NCI-H1417 treated with DMSO at 0.1 percent for 48 hours (cell line): Measurements from ENCODE around the gene SH3RF2.
"Not testable (repeated sequence)": the region's sequence is repeated elsewhere in the genome, so short reads cannot be mapped to it uniquely, and the experiment has no call there.

ENCODE experiments used
- DNase-seq: peaks from one replicate; lab custom pipeline; 2025; lab: John Stamatoyannopoulos, UW

Gene SH3RF2

DNA sequence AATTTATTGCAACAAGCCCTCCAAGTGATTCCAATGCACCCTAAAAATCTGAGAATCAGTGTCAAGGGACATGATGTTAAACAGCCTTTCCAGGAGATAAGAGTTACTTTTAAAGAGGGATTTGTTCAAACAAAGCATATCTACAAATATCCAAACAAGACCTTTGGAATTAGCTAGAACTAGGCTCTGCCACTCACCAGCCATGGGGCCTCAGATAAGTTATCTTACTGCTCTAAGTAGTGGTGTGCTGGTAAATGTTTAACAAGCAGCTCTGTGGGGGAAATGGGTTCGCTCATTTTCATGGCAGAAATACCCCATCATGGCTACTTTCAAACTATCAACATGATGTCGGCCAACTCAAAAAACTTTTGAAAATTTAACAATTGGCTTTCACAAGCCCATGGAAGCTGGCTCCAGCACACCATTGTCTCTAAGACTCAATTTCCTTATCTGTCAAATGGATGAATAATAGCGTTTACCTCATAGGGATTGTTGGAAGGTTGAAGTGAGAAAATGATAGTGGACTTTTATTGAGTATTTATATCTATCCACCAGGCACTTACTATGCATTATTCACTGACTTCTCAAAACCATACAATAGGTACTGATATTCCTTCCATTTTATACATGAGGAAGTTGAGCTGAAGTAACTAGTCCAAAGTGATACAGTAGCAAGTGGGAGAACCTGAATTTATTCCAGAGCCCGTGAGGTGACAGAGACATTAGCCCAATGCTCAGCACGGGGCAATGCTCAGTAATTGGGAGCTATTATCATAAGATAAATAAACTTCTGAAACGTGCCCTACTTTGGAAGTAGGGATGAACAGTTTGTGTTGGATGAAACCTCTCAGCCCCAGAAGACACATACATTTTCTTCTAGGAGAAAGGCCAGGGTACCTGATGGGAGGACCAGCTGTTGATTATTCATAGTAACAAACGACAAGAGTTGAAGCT, 43.2 kb downstream of the SH3RF2 start:
- DNase-seq = no peak

DNA sequence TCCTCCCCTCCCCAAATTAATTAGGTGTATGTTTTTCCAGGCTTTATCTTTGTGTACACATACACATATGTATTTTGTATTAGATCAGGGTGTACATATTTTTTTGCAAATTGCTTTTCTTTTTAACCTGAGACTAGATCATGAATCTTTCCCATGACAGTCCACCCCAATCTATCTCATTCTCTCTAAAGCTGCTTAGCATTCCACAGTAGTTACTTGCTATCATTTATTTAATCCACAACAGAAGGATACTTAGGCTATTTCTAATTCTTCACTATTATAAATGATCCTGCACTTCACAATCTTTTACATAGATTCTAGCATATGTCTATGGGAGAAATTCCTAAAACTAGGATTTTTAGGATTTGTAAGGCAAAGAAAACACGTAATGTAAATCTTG, 43.9 kb downstream of the SH3RF2 start:
- no peak for DNase-seq

DNA sequence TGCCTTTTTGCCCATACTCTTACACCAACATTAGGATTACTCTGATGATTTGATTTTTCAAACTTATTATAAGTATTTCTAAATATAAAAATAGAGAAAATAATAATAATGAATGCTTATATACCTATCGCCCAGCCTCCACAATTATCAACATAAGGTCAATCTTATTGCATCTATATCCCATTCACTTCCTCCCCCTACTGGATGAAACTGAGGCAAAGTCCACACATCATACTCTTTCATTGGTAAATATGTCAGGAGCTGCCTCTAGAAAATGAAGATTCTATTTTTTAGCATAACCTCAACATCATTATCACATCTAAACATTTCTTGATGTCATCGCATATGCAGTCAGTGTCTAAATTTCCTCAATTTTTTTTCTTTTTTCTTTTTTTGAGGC, 44.3 kb downstream of the SH3RF2 start:
- no peak for DNase-seq

DNA sequence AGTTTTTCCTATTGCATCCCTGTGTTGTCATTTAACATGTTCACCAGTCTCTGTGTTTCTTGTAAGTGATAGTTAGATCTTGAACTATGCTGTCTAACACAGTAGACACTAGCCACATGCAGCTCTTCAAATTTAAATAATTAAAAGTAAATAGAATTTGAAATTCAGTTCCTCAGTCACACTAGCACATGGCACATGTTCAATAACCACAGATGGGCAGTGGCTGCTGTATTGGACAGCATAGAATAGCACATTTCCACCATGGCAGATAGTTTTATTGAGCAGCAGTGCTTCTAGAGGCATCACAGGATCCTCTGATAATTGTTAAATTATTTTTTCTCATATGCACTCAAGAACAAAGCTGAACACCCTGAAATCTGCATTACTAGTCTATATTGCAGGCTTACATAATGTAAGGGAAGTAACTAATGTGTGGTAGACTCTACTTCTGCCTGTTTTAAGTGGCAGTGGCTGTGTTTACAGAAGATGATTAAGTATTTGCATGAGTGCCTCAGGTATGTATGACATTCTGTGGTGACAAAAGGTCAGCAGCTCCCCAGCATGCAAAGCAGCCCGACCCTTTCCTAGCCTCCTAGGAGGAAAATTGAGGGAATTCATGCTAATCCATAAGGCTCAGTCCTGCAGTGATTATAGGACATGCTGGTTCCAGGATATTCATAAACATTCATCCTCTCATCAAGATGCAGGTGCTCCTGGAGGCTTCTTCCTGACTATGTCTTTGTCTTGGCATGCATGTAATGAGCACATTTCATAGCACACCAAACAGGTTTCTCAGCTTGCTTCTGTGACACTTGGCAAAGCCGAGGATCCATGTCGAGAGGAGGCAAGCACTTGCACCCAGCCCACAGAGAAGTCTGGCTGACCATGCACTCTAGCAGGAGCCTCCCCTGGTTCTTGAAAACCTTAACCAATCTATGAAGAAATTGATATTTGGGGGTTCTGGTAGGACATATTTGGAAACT, 45.5 kb downstream of the SH3RF2 start:
- no peak for DNase-seq

DNA sequence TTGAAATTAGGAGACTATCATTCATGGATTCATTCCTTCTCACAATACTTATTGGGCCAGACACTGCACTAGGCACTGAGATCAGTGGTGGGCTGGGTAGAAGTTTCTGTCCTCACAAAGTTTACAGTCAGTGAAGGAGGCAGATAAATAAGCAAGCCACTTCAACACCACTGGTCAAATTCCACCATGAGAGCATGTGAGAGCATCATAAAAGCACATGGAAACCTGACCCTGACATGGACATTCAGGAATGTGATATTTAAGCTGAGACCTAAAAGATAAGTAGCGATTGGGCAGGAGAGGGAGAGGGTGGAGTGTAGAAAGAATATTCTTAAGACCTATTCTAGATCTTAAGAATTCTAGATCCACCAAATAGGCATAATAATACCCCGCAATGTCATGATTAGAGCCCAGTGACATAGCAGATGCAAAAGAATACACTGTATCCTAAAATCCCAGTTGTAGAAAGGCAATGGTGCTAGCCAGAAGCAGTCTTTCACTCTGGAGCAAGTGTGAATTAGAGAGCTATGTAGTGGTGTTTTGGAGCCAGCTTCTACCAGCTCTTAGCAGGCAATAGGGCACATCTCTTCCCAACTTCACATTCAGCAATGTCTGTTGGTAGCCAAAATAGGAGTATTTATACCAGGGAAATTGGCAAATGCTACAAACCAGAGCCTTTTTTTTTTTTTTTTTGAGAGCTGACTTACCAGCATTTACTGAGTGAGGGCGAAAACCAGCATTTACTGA, 46.4 kb downstream of the SH3RF2 start:
- no peak for DNase-seq

DNA sequence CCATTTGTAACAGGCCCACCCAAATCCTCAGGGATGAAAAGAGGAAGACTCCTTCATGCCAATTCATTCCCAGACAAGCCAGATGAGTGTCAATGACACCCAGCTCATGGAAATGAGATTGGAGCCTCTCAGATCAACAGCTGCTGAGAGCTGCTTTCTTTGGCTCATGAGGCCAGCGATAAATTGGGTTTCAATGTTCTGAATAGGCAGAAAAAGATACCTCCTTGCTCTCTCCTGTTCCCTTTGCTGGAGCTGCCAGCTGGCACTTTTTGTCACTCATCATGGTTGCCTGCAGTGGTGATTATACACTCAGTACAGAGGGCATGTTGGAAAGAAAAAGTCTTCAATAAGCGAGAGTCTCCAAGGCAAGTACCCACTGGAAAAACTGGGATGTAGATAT, 47.1 kb downstream of the SH3RF2 start:
- DNase-seq = no peak

DNA sequence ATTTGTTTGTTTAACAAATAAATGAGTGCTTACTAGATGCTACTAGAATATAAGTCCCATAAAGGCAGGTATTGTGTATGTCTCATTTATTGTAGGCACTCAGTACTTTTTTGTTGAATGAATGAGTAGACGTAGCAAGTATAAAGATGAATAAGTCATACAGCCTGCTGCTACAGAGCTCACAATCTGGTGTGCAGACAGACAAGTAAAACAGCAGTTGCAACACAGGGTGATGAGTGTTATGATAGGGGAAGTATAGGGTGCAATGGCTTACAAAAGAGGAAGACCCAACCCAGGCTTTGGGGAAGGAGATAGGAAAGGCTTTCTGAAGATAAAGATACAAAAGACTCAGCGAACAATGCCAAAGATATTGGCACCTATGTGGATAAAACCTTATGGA, 47.7 kb downstream of the SH3RF2 start:
- DNase-seq = no peak

DNA sequence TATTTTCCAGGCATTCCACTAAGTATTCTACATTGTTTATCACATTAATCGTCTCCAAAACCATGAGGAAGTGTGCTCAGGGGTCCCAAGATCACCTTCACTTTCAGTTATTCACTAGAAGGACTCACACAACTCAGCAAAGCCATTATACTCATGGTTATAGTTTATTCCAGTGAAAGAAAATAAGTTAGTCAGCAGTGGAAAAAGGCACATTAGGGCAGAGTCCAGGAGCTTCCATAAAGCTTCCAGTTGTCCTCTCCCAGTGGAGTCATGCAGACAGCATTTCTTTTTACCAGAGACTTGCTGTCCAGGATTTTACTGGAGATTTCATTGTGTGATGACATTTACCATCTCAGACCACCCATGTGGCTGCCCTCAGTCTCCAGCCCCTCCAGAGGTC, 51.5 kb downstream of the SH3RF2 start:
- DNase-seq = no peak

DNA sequence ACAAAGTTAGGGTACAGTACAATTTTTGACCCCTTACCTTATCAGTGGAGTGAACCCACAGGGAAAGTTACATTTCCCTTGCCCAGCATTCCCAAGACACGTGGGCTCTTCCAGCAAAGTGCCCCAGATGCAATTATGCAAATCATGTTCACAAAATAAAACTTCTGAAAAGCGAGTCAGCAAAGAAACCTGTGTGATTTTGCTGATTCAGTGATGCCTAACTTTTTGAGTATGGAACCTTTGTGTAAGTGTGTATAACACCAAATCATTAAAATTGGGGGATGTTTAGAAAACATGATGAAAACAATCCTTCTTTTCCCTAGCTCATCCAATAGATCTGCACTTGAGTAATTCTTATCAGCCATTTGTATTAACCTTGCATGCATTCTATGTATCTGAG, 52.6 kb downstream of the SH3RF2 start:
- no peak for DNase-seq

DNA sequence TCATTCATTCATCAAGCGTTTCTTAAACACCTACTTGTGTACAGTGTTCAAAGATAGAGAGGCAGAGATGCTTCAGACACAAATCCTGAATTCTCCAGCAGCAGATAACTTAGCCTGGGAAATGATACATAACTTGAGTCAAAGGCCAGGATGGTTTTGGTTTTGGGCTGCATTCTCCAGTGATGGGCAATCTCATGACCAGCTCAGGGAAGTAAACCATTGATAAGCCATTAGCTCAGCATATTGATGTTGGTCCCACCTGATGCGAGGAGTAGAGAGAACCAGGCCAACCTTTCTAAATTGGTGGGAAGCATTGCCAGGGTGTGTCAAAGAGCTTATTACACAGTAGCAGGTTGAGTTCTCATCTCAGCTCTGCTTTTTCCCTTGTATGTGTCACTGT, 53.0 kb downstream of the SH3RF2 start:
- DNase-seq = no peak

DNA sequence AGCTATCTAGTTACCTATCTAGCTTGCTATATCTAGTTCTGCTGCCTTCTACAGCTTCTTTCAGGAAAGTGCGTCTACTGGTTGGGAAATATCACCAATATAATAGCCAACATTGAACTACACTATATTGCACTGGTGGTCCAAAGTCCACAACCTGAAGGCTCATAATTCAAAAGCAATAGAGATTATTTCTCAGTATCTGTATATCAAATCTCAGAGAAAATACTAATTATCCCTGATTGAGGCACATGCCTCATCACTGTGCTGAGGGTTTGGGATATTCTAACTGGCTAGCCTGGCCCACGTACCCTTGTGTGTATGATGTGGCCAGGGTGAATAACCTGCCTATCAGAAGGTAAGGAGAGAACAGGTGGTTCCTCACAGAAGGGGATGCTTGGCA, 53.8 kb downstream of the SH3RF2 start:
- no peak for DNase-seq

DNA sequence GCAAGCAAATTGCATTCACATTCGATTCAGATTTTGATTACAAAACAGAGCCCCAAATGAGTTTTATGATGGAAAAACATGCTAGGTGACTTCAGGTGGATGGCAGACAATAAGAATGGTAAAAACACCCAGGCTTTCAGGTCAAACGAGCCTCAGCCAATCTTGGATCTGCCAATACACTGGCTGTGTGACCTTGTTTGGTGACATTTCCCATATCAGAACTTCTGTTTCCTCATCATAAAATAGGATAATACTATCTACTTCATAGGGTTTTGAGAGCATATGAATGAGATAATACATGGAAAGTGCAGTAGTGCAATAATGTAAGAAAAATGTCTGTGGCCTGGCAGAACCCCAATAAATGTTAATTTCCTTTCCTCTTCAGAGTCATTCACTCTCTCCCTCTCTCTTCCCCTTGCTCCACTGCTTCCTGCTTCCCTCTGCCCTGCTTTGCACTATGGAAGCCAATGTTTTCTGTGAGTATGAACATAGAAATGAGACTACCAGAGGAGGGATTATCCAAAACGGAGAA, 54.7 kb downstream of the SH3RF2 start:
- DNase-seq = no peak

DNA sequence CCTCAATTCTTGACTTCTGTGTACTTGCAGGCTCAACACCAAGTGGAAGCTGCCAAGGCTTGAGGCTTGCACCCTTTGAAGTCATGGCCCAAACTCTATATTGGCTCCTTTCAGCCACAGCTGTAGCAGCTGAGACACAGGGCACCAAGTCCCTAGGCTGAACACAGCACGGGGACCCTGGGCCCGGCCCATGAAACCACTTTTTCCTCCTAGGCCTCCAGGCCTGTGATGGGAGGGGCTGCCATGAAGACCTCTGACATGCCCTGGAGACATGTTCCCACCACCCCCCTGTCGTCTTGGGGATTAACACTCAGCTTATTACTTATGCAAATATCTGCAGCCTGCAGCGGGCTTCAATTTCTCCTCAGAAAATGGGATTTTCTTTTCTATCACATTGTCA, 57.2 kb downstream of the SH3RF2 start:
- DNase-seq = not testable (repeated sequence)

DNA sequence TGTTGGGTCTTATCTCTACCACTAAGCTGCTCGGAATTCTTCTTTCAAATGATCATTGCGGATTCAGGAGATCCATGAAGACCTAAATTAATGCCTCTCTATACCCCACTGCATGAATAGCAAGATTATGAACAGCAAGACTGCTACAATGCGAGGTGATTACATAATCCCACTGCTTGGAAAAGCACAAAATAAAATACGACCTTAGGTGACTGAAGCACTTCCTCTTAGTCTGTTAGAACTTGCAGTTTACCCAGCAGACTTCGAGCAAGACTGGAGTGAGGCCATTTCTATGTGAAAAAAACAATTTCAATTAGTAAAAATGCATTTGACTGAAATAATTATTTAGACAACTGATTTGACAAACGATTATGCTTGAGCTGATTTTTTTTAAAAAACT, 59.8 kb downstream of the SH3RF2 start:
- no peak for DNase-seq

DNA sequence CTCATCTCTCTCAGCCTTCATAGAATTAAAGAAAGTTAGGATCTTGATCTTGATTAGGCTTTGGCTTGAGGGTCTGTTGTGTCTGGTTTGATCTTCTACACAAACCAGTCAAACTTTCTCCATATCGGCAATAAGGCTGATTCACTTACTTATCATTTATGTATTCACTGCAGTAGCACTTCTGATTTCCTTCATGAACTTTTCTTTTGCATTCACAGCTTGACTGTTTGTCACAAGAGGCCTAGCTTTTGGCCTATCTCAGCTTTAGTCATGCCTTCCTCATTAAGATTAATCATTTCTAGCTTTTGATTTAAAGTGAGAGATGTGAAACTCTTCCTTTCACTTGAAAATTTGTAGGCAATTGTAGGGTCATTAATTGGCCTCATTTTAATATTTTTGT, 62.8 kb downstream of the SH3RF2 start:
- no peak for DNase-seq

DNA sequence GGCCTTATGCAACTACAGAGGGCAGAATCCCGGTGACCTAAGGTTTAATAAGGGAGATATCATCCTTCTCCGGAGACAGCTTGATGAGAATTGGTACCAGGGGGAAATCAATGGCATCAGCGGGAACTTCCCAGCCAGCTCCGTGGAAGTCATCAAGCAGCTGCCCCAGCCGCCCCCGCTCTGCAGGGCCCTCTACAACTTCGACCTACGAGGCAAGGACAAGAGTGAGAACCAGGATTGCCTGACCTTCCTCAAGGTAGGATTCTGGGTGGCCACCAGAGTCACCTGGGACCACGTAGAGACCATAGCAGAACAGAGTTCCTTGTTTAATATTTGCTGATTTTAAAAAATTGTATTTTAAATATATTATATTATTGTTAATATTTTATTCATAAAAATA, 63.7 kb downstream of the SH3RF2 start:
- no peak for DNase-seq

DNA sequence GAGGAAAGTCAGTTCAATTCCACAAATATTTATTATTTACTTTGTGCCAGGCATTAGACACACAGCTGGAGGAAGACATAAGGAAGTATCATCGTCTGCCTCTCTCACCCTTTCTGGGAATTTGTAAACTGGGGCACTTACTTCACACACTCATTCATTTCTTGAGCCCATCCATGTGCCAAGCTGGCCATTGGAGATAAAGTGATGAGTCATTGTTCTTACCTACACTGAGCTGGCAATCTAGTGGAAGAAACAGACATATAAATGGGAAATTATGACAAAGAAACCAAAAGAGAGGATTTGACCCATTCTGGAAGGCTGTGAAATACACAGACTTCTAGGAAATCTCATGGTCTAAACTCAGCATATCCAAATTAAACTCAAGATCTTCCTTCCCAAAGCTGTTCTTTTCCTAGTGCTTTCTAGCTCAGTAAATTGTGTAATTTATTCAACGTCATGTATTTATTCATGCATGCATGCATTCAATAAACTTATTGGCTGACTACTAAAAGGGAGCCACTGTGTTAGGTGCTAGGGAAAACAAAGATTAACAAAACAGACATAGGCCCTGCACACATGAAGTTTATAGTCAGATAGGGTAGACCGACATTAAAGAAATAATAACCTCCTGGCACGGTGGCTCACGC, 65.3 kb downstream of the SH3RF2 start:
- no peak for DNase-seq

DNA sequence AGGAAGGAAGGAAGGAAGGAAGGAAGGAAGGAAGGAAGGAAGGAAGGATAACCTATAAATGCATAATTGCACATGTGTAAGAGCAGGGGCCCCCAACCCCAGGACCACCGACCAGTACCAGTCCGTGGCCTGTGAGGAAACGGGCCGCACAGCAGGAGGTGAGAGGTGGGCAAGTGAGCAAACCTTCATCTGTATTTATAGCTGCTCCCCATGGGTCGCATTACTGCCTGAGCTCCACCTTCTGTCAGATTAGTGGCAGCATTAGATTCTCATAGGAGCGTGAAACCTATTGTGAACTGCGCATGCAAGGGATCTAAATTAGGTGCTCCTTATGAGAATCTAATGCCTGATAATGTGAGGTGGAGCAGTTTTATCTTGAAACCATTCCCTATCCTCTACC, 66.1 kb downstream of the SH3RF2 start:
- no peak for DNase-seq

DNA sequence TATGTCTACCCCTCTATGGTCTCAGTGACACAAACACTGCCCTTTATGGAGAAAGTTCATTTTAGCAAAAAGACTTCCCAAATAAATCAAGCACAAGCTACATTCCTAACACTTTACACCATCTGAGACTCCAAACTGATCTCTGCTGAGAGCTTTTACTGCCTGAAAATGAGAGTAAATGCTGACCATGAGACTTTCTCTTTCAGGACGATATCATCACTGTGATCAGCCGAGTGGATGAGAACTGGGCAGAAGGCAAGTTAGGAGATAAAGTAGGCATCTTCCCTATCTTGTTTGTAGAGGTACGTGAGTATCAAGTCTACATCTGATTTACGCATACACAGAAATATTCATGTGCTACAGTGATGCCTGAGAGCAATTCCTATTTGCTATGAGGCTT, 67.5 kb downstream of the SH3RF2 start:
- DNase-seq = no peak

DNA sequence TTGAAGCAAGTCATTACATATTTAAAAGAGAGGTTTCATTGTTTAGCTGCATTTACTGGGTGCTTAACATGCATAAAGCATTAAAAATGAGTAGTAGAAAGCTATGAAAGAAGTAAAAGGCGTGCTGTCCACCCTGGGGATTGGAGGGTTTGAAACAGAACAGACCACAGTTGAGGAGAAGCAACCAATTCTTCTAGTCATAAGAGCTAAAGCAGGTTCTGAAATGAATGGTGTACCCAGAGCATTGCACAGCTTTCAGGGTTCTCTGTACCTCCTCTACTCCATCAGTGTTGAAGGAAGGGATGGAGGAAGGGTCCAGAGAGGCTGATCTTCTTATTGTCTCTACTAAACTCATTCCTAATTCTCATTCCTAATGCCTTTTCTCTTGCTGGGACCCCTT, 68.9 kb downstream of the SH3RF2 start:
- DNase-seq = no peak

DNA sequence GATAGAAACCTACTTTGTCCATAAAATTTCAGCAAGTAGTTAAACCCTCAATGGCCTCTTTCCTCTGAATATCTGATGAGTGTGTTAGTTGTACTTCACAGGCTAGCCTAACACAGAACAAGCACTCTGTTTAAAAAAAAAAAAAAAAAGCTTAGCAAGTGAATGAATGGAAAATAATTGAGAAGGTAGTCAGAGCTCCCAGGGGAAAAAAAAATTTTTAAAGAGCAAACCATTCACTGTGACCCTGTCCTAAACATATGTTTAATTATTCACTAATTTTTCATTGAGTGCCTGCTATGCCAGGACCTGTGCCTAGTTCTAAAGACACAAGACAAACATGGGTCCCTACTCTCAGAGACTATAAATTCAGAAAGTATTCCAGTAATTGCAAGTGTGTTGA, 69.3 kb downstream of the SH3RF2 start:
- no peak for DNase-seq
